HG03565 (cell line): ENCODE data around the gene RASSF4.

Source experiments
- ATAC-seq: cut with Tn5 transposase; IDR thresholded peaks from one replicate; pipeline ENCODE4 v1.9.1; 2021; ENCODE audit warnings: mild to moderate bottlenecking, moderate library complexity; ENCODE audit not compliant: unreplicated experiment

The RASSF4 gene

DNA sequence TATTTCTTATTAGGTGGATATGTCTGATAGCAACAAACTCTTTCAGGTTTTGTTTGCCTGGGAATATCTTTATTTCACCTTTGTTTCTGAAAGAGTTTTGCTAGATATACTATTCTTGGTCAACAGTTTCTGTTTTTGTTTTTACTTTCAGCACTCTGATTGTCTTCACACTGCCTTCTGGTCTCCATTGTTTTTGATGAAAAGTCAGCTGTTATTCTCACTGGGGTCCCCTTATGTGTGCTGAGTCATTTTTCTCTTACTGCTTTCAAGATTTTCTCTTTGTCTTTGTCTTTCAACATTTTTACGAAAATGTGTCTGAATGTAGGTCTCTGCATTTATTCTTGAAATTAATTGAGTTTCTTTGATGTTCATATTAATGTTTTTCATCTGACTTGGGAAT is 15.2 kb upstream of the RASSF4 start:
- ATAC-seq: no peak

GRCh38 chr10:44946205-44946604 is 13.4 kb upstream of the RASSF4 start:
- peak; percentile 64 for ATAC-seq

DNA sequence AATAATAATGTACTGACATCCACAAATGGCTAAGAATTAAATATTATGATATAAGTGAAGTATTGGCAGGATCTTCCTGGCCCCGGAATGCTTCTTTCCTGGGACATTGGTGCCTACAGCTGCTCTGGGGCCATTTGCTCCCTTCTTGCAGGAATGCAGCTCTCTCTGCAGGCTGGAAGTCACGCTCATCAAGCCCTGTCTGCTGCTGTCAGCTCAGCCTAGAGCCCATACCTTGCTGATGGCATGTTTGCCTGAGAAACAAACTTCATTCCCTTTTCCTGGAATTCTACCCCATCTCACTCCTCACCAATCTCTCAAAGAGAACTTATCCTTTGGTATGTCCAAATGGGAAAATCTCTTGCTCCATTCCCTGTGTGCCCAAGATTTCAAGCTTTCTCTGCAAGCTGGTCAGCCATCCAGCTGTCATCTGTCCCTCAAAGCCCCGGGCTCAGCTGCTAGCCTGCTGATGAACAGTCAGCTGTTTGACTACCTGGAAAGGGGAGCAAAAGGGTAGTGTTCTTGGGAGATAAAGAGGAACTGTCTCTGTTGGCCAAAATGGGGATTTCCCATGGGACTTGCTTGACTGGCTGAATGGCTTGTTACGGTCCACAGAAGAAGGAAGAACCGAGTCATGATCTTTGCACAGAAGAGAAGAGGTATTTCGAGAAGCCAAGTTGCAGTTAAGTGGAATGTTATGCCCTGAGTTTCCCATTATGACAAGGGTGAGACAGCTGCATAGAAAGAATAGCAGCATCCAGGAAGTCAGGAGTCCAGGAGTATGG is 12.0 kb upstream of the RASSF4 start:
- peak; percentile 49 for ATAC-seq

GRCh38 chr10:44948642-44949041 is 11.0 kb upstream of the RASSF4 start:
- no peak for ATAC-seq

DNA sequence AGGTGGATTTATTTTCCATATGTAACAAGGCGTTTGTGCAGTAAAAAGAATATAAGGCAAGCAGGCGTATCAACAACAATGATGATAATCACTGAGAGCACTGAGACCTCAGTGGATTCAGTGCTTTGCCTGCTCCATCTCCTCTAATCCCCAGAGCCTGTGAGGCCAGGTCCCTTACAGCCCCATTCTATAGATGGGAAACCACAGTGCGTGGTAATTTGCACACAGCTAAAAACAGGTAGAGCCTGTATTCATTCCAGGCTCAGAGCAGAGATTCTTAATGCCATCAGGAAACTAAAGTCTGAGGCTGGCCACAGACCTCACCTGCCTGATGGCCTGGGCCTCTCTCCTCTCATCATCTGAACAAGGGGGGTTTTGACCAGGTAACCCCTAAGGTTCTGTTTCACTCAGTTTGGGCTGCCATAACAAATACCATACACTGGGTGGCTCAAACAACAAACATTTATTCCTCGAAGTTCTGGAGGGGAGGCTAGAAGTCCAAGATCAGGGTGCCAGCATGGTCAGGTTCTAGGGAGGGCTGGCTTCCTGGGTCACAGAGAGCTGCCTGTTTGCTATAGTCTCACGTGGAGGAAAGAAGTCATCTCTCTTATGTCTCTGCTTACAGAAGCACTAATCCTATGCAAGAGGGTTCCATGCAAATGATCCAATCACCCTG is 10.3 kb upstream of the RASSF4 start:
- ATAC-seq: no peak

DNA sequence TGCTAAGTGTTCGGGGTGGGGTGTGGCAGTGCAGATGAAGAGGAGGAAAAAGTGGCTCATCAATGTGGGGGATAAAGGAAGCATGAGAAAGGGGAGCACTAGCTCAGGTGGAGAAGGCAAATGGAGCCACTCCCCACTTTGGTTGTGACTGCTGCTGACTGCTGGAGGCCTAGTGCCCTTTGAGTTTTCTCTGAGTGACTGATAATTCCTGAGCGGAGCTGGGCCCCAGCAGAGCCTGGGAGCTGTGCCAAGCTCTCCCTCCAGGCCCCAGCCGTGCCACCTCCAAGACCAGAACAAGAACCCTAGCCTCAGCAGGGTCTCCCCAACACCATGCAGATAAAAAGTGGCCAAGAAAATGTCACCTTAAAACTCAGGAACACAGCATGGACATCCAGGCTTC is 9.7 kb upstream of the RASSF4 start:
- no peak for ATAC-seq

DNA sequence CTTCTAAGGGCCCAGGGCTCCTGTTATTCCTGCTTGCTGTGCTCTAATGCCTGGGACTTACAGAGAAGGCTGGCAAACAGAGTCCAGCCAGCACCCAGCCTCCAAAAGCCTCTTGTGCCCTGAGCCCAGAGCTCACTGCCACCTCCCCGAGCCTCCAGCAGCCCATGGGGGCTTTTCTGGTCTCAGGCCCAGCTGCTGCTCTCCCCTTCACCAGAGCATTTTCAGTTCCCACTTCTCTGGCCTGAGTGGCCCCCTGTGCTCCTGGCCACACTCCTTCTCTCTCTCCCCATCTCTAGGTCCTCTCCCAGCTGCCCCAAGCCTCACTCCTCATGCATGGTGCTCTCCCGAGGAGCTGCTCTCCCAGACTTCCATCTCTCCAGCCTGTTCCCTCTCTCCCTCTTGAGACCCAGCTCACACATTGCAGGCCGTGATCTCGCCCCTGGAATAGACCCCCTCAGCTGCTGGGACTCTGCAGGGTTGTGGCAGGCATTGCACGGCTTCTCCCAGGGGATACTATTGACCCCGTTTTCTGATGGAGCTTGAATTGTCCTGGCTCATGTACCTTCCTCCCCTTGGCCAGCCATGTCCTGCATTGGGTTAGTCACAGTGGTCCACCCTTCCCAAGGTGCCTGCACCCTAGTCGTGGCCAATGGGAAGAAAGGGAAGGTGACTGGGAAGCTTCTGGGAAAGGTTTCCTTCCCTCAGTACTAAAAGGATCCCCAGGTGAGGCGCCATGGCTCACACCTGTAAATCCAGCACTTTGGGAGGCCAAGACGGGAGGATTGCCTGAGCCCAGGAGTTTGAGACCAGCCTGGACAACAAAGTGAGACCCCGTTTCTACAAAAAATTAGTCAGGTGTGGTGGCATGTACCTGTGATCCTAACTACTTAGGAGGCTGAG is 9.0 kb upstream of the RASSF4 start:
- no peak for ATAC-seq

- no peak for ATAC-seq
These were observed 7.9 kb upstream of the RASSF4 start for GRCh38 chr10:44951576-44952226.

DNA sequence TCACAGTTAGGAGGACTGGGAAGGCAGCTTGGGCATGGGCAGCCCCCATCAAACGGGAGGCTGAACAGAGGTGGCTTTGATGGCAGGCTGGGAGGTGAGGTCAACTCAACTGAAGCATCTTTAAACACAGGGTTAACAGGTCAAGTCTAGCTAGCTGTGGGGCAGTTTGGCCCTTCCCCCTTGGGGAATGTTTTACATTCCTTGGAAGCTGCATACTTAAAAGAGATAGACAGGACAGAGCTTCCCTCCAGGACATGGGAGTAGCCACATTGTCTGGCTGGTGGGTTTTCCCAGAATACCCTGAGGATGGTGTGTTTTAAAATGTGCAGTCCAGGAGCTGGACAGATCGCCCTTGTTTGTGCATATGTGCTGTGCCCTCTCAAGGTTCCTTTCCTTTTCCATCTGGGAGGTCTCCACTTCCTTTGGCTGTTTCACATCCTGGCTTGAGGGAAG is 6.8 kb upstream of the RASSF4 start:
- ATAC-seq: no peak

DNA sequence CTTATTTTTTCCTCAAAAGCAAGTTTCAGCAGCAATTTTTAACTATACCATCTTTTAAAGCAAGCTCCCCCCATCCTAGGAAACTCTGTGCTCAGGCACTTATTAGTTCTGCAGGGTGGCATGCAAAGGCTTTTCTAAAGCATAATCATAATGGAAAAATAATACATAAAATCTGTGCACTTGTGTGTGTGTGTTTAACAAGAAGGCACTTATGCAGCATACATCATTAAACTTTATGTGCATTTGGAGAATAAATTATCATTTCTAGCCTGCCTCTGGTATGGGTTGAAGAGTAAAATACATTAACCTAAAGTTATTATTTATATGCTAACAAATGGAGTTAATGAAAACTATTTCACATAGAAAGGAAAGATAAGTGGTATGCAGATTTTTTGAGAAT is 5.6 kb upstream of the RASSF4 start:
- ATAC-seq: no peak

DNA sequence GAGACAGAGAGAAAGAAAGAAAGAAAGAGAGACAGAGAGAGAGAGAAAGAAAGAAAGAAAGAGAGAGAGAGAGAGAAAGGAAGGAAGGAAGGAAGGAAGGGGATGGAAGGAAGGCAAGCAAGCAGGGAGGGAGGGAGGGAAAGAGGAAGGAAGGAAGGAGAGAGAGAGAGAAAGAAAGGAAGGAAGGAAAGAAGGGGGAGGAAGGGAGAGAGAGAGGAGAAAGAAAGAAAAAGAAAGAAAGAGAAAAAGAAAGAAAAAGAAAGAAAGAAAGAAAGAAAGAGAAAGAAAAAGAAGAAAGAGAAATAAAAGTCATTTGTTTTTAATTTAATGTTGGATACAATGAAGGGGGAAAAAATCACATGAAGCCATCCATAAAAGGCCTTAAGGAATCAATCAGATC is 4.6 kb upstream of the RASSF4 start:
- no peak for ATAC-seq

DNA sequence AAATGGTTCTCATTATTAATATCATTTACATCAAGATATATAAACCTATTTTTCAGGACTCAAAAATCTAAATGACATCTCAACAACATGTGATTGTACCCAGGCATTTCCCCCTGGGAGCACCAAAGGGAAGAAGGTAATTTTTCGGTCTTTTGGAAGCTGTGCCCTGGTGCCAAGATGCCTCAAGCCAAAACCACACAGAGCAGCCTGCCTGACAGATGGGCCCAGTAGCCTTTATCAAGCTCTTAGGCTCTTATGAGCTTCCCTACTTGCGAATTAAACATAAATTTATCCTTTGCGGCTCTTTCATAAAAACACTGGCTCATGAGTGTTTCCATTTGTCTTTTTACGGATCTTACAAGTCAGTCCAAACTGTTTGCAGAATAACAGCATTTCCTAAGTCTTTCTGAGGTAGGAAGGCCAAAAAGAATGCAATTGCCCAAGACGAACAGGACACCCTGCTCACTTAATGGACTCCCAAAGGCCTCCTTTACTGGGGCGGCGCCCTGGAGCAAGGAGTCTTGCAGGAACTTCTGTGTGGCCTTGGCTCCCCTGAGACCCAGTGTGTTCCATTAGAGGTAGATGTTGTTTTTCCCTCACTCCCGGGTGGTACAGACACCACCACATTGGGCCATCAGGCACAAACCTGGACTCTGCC is 4.1 kb upstream of the RASSF4 start:
- ATAC-seq: no peak

DNA sequence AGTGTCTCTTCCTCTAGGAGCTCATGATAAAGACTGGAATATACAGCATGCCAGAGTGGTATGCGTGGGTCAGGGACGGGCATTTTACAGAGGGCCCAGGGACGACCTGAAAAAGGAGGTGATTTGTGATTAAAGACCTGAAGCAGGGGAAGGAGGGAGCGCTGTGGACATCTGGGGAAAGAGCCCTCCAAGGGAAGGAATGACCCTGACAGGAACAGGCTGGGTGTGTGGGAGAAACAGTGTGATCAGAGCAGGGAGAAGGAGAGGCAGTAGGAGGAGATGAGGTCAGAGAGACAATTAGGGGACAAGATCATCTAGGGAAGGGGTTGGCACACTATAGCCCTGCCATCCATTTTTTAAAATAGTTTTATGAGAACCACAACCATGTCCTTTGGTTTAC is 3.4 kb upstream of the RASSF4 start:
- ATAC-seq: no peak

GRCh38 chr10:44956717-44957706 is 2.6 kb upstream of the RASSF4 start:
- ATAC-seq: no peak

DNA sequence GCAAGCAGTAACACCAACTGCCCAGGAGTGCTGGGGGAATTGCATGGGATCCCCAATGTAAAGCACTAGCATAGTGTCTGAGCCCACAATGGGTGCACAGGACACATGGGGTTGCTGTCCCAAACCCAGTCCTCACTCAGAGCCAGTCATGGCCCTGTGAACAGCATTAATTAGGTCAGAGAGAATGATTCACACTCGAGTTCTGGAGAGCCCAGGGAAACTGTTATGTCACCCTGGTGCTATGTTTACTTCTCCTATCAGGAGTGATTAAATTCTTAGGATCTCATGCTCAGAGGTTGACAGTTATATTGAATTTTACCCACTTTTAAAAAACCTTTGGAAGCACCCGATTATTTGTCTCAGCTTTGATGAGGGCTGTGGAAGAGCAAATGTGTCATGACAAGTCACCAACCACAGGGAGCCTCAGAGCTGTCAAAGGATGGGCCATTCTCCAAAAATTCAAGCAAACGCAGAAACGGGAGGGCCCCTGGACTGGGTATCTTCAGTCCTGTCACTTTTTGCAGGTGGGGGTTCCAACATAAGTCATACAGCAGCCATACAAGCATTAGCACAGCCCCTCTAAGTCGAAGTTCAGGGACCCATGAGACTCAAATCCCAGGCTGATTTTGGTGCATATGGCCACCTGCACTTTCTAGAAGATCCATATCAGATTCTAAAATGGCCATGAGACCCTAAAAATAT is 1.3 kb upstream of the RASSF4 start:
- ATAC-seq: no peak

DNA sequence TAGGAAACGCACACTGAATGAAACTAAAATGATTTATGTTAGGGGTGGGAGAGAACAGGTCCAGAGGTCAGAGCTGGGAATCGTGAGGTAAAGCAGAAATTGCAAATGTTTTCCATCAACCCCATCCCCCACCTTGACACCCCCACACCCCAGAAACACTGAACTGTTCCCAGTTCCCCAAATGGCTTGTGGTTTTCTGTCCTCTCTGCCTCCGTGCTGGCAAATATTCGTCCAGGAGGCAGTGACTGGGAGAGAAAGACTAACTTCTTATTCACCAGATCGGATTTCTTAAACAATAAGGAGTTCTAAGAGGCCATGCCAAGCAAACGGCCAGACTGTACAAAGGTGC is 730 bp upstream of the RASSF4 start:
- ATAC-seq: no peak

DNA sequence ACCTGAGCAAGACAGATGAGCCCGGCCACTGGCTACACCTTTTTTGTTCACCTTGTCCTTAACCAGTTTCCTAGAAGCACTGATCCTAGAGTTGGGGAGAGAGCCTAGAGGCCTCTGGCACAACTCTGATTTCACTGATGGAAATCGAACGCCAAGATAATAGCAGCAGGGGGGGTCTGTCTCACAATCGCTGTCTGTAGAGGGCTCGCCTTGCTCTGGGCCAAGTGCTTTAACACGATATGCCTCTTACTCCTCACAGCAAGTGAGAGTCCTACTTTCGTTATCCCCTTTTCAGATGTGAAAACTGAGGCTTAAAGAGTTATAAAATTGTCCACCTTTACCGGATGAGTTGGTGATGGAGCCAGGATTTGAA is 472 bp downstream of the RASSF4 start:
- ATAC-seq: no peak

DNA sequence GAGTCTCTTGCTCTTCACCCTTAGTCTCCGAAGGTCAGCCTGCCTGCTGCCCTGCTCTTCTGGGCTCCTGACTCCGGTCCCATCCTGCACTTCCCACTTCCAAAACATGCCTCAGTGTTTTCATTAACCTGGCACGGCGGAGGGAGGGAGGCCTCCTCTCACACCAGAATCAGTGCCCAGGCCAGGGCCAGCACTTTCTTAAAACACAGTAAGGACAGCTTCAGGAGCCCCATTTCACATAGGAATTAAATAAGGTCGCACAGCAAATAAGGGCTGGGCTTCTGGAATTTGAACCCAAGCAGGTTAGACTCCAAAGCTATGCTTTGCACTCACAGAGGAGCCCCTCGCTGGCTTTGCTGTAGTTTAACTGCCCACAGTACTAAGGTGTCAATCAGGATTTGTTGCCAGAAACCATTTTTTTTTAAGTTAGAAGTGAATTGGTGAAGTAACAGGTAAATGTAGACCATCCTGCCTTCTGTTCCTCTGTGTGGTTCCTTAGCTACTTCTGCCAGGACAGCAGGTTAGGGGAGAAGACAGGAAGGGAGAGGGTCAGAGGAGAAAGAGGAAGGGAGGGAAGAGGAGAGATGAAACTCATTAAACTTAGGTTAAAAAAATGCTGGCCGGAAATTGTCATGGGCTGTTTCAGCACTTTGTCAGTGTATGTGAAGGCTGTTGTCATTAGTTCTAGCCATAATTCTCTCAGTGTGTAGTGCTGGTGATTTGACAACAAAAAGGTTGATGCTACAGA is 1.1 kb downstream of the RASSF4 start:
- ATAC-seq: no peak
